Measurements from ENCODE around the gene RPS6KA5. TPM values are rescaled to one million over a fixed set of nuclear protein-coding genes. Genes with fewer than 3 reads are reported as not detected.
"Not testable (repeated sequence)": the region's sequence is repeated elsewhere in the genome, so short reads cannot be mapped to it uniquely, and the experiment has no call there.

Gene RPS6KA5
- polyA plus RNA-seq, 5 donors, result 3.2 to 10.2 (median 8.8) TPM

DNA sequence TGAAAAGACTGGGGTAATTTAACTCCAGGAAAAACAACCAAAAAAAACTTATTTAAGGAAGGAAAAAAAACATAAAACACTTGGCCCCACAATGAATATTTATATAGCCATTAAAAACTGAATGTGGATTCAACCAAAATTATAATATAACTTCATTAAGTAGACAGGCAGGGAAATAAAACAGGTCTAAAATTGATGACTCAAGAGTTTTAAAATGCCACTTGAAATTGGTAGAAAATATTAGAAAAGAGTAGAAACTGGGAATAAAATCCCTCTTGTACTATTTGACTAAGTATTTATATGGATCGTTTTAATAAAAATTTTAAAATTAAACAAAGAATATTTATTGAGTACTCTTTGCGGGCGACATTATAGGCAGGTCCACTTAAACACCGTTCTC, 28.8 kb downstream of the RPS6KA5 start:
- DNase-seq, result no peak

DNA sequence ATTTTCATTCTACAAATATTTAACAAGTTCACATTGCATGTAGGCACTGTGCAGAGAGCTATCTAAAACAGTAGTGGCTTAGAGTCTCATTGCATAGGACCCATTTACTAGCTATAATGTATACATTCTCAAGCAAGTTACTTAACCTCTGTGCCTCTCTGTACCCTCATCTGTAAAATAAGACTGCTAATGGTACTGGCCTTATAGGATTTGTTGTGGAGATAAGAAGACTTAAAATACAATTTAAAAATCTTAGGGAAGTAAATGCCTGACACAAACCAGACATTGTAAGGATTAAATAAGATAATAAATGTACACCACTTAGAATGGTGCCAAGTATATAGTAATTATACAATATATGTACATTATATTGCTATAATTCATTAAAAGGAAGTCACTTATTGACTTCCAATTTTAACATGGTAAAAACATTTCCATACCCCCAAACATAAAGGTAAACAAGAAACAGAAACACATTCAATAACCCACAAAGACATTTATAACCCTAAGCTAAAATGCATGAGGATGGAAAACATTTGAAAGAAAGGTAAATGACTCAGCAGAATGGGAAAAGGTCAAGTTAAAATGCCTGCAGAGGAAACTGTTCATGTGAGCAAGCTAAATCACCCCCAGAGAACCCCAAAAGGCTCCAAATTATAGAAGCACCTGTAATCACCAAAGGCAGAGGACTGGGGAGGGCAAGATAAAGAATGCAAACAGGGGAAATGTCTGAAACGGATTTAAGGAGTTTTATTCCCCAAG, 30.8 kb downstream of the RPS6KA5 start:
- DNase-seq, result no peak

DNA sequence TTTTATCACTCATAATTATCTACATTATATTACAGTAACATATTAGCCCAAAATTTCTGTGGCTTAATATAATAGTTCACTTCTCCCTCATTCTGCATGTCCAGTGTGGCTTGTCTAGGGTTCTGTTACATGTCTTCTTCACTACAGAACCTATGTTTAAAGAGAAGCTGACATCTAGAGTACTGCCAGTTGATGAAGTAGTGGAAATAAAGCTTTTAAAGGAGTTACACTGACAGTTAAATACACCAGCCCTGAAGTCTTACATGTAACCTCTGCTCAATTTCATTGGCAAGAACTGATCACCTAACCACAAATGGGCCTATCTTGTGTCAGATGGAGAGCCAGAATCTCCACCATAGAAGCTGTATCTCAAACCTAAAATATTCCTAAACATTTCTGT, 32.9 kb downstream of the RPS6KA5 start:
- DNase-seq, result no peak

DNA sequence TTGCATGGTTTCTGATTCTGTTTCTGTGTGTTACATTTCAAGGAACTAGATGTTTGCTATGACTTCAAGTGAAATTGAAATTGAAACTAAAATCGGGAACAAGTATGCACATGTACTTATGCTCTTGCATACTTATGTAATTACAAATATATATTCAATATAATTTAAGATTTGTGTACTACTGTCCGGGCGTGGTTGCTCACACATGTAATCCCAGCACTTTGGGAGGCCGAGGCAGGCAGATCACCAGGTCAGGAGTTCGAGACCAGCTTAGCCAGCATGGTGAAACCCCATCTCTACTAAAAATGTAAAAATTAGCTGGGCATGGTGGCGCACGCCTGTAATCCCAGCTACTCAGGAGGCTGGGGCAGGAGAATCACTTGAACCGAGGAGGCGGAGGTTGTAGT, 37.8 kb downstream of the RPS6KA5 start:
- not testable (repeated sequence) for DNase-seq

DNA sequence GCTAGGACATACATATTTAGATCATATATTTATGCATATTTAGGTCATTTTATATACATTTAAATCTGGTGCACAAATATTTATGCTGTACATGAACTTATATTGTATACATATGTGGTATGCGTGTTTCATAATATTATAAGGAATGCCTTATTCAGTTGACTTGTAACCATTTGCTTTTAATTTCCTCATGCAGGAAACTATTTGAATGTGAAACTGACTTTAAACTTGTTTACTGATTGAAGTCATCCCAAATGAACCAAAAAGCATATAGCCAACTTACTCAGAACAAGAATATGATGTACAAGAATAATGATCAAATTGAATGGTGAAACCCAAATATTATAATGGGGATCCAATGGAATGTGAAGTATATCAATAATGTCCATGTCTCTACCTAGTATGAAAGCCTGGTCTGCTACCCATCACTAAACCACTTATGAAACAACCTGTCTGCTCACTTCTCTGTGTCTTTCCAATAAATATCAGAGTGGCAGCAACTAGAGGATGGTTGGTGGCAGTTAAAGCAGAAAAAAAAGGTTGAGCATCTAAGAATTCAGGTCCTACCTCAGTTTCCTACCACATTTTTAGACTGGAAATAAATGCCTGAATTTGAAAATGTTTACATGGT, 38.3 kb downstream of the RPS6KA5 start:
- no peak for DNase-seq

DNA sequence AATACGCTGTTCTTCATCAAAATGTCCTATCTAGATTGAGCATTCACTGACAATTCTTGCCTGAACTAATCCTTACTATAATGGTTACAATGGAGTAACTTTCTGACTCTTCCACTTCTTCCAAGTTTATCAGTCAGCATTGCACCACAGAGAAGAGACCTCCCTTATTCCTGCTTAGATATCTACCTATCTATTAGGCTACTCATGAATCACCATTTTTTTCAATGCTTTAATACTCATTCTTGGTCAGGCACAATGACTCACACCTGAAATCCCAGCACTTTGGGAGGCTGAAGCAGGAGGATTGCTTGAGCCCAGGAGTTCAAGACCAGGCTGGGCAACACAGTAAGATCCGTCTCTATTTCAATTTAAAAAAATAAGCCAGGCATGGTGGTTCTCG, 39.3 kb downstream of the RPS6KA5 start:
- no peak for DNase-seq

DNA sequence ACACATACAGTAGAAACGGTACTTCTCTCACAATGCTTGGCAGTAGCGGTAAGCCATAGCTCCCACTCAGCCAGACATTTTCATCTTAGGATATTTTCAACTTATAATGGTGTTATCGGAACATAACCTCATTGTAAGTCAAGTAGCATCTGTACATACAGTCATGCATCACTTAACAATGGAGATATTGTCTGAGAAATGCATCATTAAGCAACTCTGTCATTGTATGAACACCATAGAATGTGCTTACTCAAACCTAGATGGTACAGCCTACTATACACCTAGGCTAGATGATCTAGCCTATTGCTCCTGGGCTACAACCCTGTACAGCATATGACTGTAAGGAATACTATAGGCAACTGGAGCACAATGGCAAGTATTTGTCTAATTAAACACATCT, 40.8 kb downstream of the RPS6KA5 start:
- DNase-seq, result no peak

DNA sequence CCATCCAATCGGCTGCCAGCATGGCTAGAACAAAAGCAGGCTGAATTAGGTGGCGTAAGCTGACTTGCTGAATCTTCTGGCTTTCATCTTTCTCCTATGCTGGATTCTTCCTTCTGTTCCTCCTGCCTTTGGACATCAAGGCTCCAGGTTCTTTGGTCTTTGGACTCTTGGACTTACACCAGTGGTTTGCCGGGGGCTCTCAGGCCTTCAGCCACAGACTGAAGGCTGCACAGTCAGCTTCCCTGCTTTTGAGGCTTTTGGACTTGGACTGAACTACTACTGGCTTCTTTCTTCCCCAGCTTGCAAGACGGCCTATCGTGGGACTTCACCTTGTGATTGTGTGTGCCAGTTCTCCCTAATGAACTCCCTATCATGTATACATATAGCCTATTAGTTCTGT, 42.0 kb downstream of the RPS6KA5 start:
- DNase-seq, result no peak

DNA sequence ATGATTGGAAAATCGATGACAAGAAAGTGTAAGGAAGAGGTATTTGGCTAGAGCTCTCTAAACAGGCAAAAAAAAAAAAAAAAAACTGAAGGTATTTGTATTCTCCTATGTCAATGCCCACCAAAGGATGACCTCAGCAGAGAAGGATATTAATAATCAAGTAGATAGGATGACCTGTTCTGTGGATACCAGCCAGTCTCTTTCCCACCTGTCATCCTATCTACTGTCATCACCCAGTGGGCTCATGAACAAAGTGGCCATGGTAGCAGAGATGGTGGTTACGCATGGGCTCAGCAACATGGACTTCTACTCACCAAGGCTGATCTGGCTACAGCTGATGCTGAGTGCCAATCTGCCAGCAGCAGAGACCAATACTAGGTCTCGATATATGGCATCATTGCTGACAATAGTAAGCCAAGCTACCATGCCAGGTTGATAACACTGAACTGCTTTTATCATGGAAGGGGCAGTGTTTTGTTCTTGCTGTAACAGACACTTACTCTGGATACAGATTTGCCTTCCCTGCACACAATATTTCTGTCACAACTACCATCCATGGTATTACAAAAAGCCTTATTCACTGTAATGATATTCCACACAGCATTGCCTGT, 43.5 kb downstream of the RPS6KA5 start:
- DNase-seq, result no peak

DNA sequence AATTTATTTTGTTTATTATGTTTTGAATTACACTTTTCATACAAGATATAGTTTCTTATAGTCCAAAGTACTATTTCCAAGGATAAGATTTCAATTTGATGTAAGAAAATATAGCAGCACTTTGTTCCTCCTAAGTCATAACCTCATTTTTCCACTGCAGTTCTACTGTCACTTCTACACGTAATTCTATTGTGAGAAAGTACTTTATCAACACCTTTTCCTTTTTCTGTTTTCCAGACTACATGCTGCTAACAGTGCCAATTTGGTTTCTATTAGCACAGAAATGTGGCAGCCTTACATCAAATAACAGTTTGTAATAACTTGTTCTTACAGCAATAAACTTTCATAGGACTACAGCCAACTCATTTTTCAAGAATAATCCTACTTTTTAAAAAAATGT, 45.0 kb downstream of the RPS6KA5 start:
- DNase-seq, result no peak

DNA sequence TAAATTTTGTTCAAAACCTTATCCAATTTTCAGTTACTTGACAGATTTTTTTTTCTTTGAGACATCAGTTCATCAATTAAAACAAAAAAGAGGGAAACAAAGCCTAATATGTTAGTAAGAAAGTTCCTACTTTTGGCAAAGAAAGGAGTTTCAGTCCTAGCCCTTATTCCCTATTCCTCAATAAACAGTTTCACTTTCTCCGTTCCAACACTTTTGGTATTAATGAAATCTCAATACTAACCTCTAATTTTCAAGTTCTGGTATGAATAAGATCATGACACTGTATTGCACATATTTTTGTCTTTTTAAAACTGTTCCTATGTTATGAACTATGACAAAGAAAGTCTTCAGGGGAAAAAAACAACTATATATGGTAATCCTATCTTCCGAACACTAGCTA, 48.4 kb downstream of the RPS6KA5 start:
- DNase-seq, result no peak

DNA sequence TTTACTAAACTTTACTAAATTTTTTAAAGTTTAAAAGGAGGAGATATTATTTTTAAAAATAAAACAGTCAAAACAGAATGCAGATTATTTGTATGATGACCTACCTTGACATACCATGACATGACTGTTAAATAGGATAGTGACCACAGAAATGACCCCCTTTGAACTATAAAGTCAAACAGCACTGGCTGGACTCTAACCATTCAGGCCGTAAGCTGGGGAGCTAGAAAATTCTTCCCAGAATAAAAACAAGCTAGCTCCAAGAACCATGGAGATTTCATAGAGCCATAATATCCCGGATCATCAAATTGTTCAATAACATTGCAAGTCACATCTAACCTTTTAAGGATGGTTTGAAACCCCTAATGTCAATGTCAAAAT, 50.3 kb downstream of the RPS6KA5 start:
- no peak for DNase-seq

DNA sequence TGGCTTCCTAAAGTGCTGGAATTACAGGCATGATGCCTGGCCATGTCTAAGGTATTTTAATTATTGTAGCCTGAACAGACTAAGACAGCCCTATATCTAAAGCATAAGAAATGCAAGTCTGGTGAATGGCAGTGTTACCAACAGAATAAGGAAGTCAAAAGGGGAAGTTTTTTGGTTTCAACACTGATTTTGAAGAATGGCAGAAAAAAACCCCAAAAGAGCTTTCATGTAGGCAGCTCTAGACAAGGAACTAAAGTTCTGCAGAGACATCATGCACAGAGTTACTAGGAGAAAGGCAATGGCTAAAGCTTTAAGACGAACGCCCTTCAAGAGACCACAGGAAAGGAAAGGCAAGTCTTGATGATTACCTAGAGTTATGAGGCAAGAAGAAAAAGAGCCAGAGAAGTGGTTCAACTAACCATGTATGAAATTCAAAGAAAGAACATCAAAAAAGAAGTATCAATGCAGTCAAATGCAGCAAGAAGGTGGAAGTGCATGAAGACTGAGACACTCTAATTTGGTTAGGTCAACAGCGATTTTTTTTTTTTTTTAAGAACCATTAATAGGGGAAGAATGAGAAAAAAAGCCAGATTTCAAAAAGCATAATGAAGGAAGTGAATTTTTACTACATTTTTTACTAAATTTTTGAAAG, 50.8 kb downstream of the RPS6KA5 start:
- no peak for DNase-seq

DNA sequence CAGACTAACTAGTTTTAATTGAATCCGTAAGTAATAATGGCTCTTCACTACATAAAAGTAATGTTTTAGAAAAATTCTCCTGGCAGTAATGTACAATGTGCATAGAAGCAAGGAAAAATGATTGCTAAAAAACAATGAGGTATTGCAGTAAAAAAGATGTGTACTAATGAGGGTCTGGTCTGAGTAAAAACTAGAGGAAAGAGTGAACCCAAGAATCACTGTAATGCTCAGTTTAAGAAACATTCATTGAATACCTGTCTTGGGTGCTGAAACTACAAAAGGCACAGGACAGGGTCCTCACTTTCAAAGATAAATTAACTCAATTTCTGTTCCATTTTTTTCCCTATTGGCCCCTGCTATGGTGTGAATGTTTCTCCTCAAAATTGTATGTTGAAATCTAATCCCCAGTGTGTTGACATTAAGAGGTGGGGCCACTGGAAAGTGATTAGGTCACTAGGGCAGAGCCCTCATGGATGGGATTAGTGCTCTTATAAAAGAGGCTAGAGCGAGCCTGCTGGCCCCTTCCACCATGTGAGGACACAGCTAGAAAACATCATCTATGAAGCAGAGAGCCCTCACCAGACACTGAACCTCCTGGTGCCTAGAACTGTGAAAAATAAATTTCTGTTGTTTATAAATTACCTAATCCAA, 51.6 kb downstream of the RPS6KA5 start:
- DNase-seq, result no peak

DNA sequence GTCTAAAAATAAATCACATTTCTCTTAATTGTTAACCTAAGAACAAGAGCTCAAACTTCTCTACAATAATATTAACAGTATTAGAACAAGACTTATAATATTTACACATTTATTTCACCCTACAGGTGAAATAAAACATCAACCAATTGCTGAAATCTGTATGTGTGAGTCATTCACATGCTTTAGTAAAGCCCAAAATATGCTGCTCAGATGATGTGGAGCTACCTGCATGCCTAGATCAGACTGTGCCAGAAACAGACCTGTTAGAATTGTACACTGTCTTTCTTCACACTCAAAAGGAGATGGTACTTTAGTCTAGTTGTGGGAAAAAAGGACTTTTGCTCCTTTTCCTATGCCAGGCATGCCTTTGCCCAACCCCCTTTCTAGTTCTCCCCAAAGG, 54.7 kb downstream of the RPS6KA5 start:
- DNase-seq, result no peak

DNA sequence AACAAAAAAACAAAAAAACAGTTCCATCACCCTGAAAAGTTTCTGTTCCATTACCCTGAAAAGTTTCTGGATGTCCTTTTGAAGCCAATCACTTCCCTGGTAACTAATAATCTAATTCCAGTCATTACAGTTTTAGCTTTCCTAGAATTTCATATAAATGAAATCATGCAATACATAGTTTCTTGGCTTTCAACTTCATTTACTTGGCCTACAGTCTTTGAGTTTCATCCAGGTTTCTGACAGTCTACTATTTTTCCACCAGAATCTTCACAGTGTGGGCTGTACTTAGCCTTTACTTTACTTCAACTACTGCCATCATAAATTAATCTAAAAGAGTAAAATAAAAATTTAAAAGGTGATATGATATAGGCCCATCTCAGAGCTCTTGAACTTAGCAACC, 55.5 kb downstream of the RPS6KA5 start:
- peak; percentile 19 to 44 for DNase-seq

DNA sequence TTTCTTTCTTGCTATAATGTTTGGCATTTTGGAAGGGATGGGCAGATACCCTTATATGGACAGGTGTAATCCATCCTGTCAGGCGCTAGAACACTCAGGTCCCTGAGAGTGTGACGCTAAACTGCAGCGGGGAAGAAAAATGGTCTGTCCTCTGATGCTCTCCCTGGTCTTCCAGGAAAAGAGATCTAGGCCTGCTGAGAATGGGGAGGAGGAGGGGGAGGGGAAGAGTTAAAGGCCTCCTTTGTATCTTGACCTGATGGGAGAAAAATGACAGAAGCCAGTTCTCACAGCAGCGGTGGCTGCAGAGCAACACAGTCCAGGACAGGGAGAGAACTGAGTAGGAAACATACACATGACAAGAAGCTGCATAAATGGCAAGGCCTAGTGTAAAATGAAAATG, 61.1 kb downstream of the RPS6KA5 start:
- DNase-seq, result no peak

DNA sequence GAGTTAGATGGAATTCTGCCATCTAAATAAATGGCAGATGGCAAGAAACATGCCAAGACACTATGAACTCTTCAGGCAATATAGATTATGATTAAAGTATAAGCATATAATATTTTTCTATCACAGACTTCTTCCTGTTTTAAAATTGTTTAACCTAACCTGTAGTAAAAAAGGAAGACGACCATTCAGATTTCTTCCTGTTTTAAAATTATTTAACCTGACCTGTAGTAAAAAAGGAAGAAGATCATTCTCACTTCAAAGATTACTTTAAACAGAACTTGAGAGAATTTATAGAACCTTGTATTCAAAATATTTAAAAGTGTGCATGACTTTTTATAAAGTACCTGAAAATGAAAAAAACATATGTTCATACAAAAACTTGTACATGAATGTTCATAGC, 63.5 kb downstream of the RPS6KA5 start:
- no peak for DNase-seq

DNA sequence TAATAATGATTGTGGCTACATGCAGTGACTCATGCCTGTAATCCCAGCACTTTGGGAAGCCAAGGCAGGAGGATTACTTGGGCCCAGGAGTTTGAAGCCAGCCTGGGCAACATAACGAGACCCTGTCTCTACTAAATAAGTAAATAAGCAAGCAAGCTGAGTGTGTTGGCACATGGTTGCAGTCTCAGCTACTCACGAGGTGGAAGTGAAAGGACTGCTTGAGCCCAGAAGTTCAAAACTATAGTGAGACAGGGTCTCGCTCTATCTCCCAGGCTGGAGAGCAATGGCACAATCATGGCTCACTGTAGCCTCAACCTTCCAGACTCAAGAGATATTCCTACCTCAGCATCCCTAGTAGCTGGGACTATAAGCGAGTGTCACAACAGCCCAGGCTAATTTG, 64.7 kb downstream of the RPS6KA5 start:
- DNase-seq, result no peak

DNA sequence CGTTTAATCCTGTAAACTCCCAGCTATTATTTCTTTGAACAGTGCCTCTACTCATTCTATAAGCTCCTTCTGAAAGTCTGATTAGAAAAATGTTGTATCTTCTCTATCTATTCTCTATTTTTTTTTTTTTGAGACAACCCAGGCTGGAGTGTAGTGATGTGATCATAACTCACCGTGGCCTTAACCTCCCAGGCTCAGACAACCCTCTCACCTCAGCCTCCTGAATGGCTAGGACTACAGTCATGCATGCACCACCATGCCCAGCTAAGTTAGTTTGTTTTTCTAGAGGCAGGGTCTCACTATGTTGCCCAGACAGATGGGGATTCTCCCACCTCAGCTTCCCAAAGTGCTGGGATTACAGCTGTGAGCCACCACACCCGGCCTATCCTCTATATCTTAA, 66.6 kb downstream of the RPS6KA5 start:
- no peak for DNase-seq

DNA sequence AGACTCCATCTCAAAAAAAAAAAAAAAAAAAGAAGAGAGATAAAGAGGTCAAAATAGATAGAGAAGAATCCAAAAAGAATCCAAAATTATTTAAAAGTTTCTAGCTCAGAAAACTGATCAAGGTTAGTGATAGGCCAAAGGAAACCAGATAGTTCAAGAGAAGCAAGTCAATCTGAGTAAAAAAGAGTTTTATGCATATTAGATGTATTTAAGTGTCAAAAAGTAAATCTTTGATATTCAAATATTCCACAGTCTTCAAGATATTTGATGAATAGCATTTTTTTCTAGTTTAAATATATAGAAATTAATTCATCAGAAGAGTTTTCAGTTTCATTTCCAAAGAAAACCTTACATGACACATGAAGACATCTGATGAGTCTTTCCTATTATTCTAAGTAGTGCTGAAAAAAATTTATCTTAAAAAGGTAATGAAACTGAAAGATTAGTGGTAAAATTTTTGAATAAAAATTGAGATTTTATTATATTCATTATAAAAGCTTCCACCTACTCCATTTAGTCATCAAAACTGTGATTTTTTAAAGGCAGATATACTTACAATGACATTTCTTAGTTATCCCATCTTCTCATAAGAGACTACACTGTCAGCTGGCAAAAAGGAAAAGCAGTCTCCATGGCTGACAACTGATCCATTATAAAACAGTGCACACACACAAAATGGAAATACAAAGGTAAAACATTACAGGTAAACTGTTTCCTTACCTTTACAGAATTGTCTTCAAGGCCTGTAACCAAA, 68.6 kb downstream of the RPS6KA5 start:
- no peak for DNase-seq

DNA sequence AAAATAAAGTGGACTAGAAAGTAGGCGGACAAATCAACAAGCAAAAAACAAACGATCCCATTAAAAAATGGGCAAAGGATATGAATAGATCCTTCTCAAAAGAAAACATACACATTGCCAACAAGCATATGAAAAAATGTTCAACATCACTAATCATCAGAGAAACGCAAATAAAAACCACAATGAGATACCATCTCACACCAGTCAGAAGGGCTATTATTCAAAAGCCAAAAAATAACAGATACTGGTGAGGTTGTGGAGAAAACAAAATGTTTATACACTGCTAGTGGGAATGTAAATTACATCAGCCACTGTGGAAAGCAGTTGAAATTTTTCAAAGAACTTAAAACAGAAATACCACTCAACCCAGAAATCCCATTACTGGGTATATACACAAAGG, 70.3 kb downstream of the RPS6KA5 start:
- no peak for DNase-seq

Data from right lung (tissue), 5 donors.